HG02852 (cell line): ENCODE data around the gene TMEM213.

ENCODE experiments used
- ATAC-seq: cut with Tn5 transposase; IDR thresholded peaks from one replicate; pipeline ENCODE4 v1.9.1; 2021; ENCODE audit warnings: mild to moderate bottlenecking, moderate library complexity; ENCODE audit not compliant: unreplicated experiment

Gene TMEM213

DNA sequence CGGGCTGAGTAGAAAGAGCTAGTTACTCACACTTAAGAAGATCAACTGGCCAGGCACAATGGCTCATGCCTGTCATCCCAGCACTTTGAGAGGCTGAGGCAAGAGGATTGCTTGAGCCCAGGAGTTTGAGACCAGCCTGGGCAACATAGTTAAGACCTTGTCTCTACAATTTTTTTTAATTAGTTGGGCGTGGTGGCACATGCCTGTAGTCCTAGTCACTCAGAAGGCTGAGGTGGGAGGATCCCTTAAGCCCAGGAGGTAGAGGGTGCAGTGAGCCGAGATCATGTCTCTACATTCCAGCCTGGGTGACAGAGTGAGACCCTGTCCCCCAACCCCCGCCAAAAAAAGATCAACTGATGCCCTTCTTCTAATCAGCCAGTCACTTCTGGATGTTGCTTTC lies 74.8 kb downstream of the TMEM213 start:
- no peak for ATAC-seq

DNA sequence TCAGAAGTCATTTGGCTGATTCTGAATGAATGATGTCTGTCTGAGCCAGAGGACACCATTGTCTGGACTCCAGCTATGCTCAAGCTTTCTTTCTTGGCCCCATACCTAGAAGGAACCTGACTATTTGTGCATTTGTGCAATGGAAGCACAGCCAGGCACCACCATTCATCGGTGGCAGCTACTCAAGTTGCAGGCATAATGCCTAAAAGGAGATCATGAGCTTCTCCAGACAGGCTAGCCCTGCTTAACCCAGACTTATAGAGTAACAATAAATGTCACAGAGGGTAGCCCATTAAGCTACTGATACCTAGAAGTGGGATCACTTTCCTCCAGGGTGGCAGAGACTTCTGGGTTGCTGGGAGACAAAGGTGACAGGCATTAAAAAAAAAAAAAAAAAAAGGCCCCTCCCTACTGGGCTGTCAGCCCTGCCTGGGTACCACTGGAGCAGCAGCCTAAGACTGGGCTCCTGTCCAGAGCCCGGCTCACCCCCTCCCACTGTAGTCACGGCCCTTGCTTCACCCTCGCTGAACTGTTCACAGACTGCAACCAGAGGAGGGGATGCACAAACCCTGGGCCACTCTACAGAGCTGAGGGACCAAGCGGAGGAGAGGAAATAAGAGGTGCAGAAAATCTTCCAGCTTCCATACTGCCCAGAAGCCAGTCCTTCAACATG lies 75.6 kb downstream of the TMEM213 start:
- no peak for ATAC-seq

DNA sequence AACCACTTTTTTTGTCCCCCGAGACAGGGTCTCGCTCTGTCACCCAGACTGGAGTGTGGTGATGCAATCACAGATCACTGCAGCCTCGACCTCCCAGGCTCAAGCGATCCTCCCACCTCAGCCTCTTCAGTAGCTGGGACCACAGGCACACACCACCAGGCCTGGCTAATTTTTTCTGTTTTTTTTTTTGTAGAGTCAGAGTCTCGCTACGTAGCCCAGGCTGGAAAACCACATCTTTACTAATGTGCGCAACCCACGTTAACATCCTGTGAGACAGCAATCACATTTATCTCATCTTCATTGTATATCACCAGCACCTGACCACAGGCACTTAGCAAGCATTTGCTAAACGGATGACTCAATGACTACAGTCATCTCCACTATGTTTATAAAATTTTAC lies 78.0 kb downstream of the TMEM213 start:
- ATAC-seq, result no peak

DNA sequence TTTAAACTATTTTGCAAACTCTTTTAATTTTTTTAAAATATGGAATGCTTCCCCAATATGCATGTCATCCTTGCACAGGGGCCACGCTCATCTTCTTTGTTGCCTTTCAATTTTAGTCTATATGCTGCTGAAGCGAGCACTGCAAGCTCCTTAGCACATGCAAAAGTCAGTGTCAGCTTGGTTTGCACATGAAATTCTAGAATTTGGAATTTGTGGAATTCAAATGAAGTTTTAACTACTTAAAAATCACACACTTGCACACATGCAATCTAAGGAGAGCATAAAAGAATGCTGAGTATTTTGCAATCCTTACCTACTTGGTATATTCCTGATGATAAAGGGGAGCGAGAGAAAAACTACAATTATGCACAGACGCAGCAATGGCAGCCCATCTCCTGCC lies 78.5 kb downstream of the TMEM213 start:
- no peak for ATAC-seq

DNA sequence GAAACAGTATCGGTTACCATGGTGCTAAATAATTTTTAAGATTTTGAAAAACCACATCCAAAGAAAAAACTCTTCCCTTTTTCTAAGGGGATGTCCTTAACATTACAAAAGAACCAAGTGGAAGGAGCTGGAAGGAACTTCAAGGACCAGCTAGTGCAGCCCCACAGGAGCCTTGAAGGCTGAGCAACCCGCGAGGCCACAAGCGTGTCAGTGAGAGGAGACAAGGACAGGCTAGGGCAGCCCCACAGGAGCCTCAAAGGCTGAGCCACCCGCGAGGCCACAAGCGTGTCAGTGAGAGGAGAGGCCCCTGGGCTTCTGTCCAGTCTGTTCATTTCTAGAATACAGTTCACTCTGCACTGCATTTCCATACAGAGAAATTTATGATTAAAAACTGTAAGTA lies 80.3 kb downstream of the TMEM213 start:
- no peak for ATAC-seq

DNA sequence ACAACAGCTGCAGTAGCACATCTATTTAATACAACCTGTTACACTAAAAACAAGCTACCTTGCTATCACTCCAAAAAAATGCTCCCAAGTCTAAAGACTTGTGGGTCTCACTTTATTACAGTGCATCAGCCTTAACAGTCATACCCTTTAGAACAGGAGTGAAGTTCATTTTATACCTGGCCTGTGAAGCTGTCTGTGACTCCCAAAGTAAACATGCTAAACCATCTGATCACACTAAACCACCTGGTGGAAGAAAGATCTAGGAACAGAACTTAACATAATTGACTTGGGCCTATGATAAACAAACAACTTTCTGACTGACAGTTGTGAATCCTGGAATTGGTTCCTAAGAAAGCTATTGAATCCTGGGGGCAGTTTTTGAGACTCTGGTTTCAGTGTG lies 81.1 kb downstream of the TMEM213 start:
- ATAC-seq, result no peak

DNA sequence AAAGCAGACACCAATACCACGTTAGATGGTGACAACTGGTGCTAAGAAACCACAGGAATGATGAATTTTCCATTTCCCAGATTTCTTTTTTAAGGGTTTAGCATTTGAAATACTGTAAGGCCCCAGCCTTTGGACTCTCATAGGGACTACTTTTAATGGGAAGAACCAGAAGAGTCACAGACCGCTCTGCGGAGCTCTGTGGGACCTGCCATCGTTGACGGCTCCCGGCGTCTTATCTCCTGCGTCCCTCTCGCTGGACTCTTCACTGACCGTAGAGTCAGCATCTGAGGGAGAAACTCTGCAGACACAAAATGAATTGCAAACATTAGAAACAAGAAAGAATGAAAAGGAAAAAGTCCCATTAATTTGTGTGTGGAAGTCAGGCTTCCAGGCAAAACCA lies 81.6 kb downstream of the TMEM213 start:
- no peak for ATAC-seq

DNA sequence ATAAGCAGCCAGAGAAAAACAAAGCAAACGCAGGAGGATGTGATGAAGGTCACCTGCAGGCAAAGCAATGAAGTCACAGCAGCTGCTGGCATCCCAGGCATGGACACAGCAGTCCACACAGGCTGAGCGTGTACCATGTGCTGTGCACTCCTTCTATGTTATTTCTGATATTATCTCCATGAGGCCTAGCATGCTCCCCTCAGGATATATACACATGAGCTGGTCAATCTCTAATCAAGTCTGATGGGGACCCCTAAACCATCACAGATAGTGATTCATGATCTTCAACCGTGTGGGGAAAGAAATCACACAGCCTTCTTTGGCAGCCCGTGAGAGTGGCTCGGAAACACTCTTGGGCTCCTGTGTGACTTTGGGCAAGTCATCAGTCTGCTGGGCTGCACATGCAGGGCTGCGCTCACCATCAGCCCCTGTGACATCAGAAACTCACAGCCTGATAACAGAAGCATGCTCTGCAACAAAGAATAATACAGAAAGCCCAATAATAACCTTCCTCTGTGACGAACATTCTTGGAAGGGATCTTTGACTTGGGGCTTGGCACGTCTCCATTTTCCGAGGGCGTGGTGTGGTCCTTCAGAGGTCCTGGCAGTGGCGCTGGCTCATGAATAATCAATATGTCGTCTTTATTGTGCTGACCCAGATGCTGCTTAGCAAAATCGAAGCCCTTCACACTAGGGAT lies 83.2 kb downstream of the TMEM213 start:
- ATAC-seq, result no peak

DNA sequence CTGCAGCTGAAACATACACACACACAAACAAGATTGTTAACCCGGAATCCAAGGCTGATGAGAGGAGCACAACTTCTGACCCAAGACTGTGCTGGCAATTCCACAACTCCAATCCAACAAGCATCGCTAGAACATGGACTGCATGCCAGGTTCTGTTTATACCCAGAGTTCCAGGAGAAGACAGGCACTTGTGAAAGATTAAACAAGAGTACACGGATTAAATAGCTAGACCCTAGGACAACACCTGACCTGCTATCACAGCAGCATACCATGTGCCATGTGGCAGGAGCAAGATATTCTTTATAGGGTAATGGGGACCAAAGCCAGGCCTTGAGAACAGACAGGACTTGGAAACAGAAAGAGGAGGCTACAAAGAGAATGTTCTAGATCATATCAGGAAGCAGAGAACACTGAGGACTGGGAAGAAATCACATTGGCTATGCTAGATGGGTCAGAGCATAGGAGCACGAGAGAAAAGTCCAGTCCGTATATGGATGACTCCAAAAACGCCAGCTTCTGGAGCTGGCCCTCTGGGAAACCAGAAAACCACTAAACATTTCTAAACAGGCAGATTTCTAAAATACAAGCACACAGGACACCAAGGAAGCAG lies 83.9 kb downstream of the TMEM213 start:
- ATAC-seq, result no peak

DNA sequence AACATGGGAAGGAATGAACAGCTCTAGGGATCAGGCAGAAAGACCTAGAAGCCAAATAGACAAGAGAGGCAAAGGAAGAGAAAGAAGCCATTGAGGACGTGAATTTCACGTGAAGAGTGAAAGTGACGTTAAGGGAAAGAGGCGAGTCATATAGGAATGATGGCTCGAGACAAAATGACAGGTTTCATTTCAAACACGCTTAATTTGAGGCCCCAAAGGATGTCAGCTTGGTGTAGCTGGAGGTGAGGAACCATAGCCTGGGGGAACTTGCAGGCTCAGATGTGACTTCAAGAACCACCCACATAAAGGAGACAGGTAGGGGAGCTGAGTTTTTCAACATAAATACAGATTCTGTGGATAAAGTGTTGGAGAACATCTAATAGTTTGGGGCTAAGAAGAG lies 84.5 kb downstream of the TMEM213 start:
- no peak for ATAC-seq

DNA sequence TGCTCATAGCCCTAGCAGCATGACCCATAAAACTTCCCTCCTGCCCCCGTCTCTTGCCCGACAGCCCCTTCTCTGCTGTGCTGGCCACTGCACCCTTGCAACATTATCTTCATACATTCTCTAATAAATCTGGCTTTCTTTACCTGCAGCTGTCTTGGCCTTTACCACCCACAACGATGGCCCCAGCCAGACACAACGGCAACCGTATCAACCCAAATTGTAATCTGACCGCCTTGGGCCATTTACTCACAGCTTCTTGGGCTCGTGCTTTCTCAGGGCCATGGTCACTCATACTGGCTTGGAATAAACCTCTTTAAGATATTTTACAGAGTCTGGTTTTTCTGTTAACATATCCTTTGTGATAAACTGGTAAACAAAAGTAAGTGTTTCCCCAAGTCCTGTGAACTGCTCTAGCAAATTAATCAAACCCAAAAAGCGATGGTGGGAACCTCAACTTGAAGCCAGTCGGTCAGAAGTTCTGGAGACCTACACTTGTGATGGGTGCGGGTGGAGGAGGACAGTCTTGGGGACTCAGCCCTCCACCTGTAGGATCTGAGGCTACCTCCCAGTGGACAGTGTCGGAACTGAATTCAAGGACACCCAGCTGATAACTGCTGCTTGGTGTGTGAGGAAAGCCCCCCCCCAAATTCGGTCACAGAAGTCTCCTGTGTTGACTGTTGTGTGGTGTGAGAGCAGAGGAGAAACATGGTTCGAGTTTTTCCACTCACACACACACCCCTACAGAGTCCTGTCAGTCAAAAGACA lies 87.8 kb downstream of the TMEM213 start:
- no peak for ATAC-seq

DNA sequence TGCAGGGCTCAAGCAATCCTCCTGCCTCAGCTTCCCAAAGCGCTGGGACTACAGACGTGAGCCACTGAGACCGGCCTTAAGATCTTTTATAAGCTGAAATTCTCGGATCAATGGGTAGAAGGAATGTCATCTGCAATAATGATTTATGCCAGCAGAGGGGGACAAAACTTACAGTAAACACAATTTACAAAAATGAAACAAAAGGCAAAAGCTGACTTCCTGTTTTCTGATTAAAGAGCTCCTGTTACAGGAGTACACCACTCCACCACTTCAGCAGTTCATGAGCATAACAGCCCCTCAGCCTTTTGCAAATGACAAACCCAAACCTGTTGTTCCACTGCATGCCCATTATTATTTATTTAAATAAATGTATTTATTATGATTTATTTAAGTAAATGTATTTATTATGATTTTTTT lies 88.7 kb downstream of the TMEM213 start:
- peak; percentile 89 for ATAC-seq

DNA sequence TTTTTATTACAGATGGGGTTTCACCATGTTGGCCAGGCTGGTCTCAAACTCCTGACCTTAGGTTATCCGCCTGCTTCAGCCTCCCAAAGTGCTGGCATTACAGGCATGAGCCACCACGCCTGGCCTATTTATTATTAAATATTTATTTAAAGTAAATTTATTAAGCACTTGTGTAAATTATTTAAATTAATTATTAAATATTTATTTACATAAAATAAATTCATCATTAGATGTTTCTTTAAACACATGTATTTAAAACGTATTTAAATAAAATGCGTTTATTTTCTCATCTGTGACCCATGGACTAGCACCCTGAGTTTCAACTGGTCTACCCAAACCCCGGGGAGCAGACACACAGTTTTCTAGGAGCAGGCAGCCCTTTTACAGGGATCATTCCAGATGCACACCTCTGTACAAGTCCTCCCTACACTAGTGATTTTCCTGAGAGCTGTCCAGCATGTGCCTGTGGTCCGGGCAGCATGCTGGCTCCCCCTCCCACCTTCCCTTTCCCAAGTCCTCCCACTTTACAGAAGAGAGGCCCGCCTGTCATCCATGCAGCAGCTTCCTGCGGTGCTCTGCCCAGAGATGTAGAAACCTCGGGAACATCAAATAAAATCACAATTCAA lies 89.4 kb downstream of the TMEM213 start:
- ATAC-seq, result no peak
